ENCODE measurements around the gene GRB10. TPM values are rescaled to one million over a fixed set of nuclear protein-coding genes. Genes with fewer than 3 reads are reported as not detected.

The GRB10 gene
- total RNA-seq, 4 donors from 2014 or later, result 3.5 to 35.1 (median 9.2) TPM

DNA sequence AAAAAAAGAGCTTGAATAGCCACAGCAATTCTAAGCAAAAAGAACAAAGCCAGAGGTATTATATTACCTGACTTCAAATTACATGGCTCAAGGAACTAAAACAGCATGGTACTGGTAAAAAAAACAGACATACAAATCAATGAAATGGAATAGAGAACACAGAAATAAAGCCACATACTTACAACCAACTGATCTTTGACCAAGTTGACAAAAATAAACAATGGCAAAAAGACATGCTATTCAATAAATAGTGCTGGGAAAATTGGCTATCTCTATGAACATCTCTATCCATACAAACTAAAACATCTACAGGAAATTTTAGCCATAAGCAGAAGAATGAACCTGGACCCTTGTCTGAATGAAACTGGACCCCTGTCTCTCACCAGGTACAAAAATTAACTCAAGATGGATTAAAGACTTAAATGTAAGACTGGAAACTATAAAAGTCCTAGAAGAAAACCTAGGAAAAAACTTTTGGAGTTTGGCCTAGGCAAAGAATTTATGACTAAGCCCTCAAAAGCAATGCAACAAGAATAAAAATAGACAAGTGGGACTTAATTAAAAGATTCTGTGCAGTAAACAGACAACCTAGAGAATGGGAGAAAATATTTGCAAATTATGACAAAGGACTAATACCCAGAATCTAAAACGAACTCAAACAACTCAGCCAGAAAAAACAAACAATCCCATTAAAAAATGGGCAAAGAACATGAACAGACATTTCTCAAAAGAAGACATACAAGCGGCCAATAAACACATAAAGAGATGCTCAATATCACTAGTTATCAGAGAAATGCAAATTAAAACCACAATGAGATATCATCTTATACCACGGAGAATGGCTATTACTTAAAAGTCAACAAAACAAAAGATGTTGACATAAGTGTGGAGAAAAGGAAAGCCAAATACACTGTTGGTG is 144.7 kb downstream of the GRB10 start:
- DNase-seq, result no peak
- intact Hi-C loops (cut with DNase I), result no loop called here
- TF ChIP-seq CTCF (IDR thresholded peaks at IDR 0.05) (no peak), POLR2A (IDR thresholded peaks at IDR 0.05) (no peak)
- peaks cover 0 to 4% (median 0%) of the 10 kb centered on the region in 3 donors for H3K4me1 ChIP-seq
- H3K36me3 ChIP-seq, result no peaks in the 10 kb centered on the region
- H3K9me3 ChIP-seq, result no peaks in the 10 kb centered on the region
- H3K27ac ChIP-seq, result no peak overlapping the region
- WGBS, 2 donors, result 49 to 65% methylated on average over 3 of the region's 3 CpGs
- H3K27me3 ChIP-seq, result no peaks in the 10 kb centered on the region
- no peak overlapping the region for H3K4me3 ChIP-seq

- 83 to 85% methylated on average over 1 of the region's 1 CpG for WGBS, 2 donors
- DNase-seq, result no peak
- no peaks in the 10 kb centered on the region for H3K36me3 ChIP-seq
- TF ChIP-seq CTCF (IDR thresholded peaks at IDR 0.05), result no peak
- TF ChIP-seq POLR2A (IDR thresholded peaks at IDR 0.05), result no peak
- intact Hi-C loops (cut with DNase I), result loop anchor here (5.0 kb wide), 1 partner anchor 162 kb away; no protein-coding TSS in a partner anchor
- no peak overlapping the region for H3K4me3 ChIP-seq
- no peaks in the 10 kb centered on the region for H3K9me3 ChIP-seq
- no peaks in the 10 kb centered on the region for H3K27me3 ChIP-seq
- H3K27ac ChIP-seq, result no peak overlapping the region
- peaks cover 0 to 11% (median 0%) of the 10 kb centered on the region in 3 donors for H3K4me1 ChIP-seq
Observed at GRCh38 chr7:50634378-50634777, 148.3 kb downstream of the GRB10 start.

DNA sequence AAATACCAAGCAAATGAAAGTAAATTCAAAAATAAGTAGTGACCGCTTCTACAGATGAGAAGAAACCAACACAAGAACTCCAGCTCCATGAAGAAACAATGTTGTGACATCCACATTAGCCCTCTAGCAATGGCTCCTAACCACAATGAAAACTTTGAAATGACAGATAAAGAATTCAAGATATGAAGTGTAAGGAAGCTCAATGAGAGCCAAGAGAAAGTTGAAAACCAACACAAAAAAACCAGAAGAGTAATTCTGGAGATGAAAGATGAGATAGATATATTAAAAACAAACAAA is 149.3 kb downstream of the GRB10 start:
- TF ChIP-seq POLR2A (IDR thresholded peaks at IDR 0.05) (no peak), CTCF (IDR thresholded peaks at IDR 0.05) (no peak)
- no peak for DNase-seq
- Histone ChIP-seq H3K27ac (no peak overlapping the region), H3K9me3 (no peaks in the 10 kb centered on the region), H3K4me3 (no peak overlapping the region), H3K36me3 (no peaks in the 10 kb centered on the region), H3K27me3 (no peaks in the 10 kb centered on the region), H3K4me1 (peaks cover 0 to 11% (median 0%) of the 10 kb centered on the region in 3 donors)
- intact Hi-C loops (cut with DNase I), result loop anchor here (5.0 kb wide), 1 partner anchor 161 kb away; no protein-coding TSS in a partner anchor
- WGBS, 2 donors, result 93 to 100% methylated on average over 1 of the region's 1 CpG

GRCh38 chr7:50632561-50633413 is 149.9 kb downstream of the GRB10 start:
- no peaks in the 10 kb centered on the region for H3K9me3 ChIP-seq
- no peak overlapping the region for H3K27ac ChIP-seq
- TF ChIP-seq POLR2A (IDR thresholded peaks at IDR 0.05) (no peak), CTCF (IDR thresholded peaks at IDR 0.05) (peak; percentile 72 to 82 (median 78))
- 52 to 79% methylated on average over 3 to 6 of the region's 10 CpGs for WGBS, 2 donors
- H3K36me3 ChIP-seq, result no peaks in the 10 kb centered on the region
- H3K27me3 ChIP-seq, result no peaks in the 10 kb centered on the region
- H3K4me3 ChIP-seq, result no peak overlapping the region
- peaks cover 0 to 11% (median 0%) of the 10 kb centered on the region in 3 donors for H3K4me1 ChIP-seq
- intact Hi-C loops (cut with DNase I), result loop anchor here (5.0 kb wide), 1 partner anchor 160 kb away; no protein-coding TSS in a partner anchor
- no peak for DNase-seq
